Natural killer cell treated with Interleukin-12 subunit alpha and Interleukin-12 subunit beta and Interleukin-15 and Interleukin-18, amount 100 ng/mL, for 72 hours (primary cell): Measurements from ENCODE around the gene CDYL. TPM values are rescaled to one million over a fixed set of nuclear protein-coding genes. Genes with fewer than 3 reads are reported as not detected.
A peak's percentile ranks its signal among the peaks of the same experiment; 100 is the strongest.

ENCODE experiments used
- ATAC-seq, 2 donors: fragments of 150-1000 bp; cut with Tn5 transposase in 1 of 2; sonication (Bioruptor Pico), chemical (Tn5 transposase) in 1 of 2; 2 replicates each; pipeline ENCODE4 v1.10.0; 2021
- DNase-seq: peaks from one replicate; pipeline ENCODE4 v3.0.0; 2022; ENCODE audit warnings: low spot score
- H3K27ac Mint-ChIP-seq, 2 donors: 1 replicate in 1 of 2; 2 replicates in 1 of 2; pipeline ENCODE4 v1.8.0; 2022; ENCODE audit warnings: mixed read lengths in 2 of 2, mild to moderate bottlenecking in 1 of 2, moderate library complexity in 1 of 2
- H3K27me3 Mint-ChIP-seq, 2 donors: 1 replicate in 1 of 2; 2 replicates in 1 of 2; pipeline ENCODE4 v1.8.0; 2022; ENCODE audit warnings: mixed read lengths in 2 of 2
- H3K36me3 Mint-ChIP-seq: one replicate; pipeline ENCODE4 v1.8.0; 2022; ENCODE audit warnings: mixed read lengths
- H3K4me1 Mint-ChIP-seq, 2 donors: 1 replicate in 1 of 2; 2 replicates in 1 of 2; pipeline ENCODE4 v1.8.0; 2022; ENCODE audit warnings: low read depth in 2 of 2, mixed read lengths in 2 of 2, mild to moderate bottlenecking in 1 of 2
- H3K4me3 Mint-ChIP-seq: one replicate; pipeline ENCODE4 v1.8.0; 2022; ENCODE audit warnings: mixed read lengths
- H3K9me3 Mint-ChIP-seq: 2 replicates; pipeline ENCODE4 v1.8.0; 2022; ENCODE audit warnings: mixed read lengths
- total RNA-seq, 2 donors: library from RNA; stranded (reverse); gene quantifications; one replicate each; pipeline ENCODE4 v1.2.3, GENCODE V29; 2022

CDYL gene
- total RNA-seq, 2 donors from 2014 or later, result 52.5 to 58.7 TPM

GRCh38 chr6:4929097-4929718, 153.0 kb downstream of the CDYL start:
- no peaks in the 10 kb centered on the region for H3K27me3 Mint-ChIP-seq
- H3K4me1 Mint-ChIP-seq, result peaks cover 58 to 61% of the 10 kb centered on the region in 2 donors
- H3K9me3 Mint-ChIP-seq, result no peaks in the 10 kb centered on the region
- no peak overlapping the region for H3K27ac Mint-ChIP-seq
- no peak for DNase-seq
- H3K36me3 Mint-ChIP-seq, result no peaks in the 10 kb centered on the region
- no peak overlapping the region for H3K4me3 Mint-ChIP-seq
- ATAC-seq, result no peak

DNA sequence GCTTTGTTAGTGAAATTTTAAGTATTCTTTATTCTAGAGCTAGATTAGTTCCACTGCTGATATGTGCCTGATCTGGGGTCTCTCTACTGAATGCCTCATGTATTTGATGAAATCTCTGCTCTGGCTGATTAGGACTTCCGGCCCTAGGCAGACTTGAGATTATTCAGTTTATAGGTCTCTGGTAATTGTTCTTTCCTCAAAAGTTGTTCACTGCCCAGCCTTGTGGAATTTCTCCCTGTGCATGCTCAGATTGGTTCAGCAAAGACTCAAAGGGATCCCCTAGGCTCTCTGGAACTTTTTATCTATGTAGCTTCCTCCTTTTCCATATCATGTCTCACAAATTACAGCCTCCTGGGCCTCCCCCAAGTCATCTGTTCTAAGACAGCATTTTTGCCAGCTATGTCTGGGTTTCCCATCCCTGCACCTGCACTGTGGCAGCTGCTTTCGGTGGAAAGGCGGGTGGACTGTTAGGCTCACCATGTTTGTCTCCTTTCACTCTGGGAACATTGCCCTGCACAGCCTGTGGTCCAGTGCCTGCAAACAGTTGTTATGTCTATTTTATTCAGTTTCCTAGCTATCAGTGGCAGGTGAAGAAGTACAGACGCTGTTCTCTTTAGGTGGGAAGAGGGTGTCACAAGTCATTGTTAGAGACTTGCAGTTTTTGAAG, 154.0 kb downstream of the CDYL start:
- ATAC-seq, result no peak
- no peaks in the 10 kb centered on the region for H3K9me3 Mint-ChIP-seq
- H3K27ac Mint-ChIP-seq, result no peak overlapping the region
- H3K27me3 Mint-ChIP-seq, result no peaks in the 10 kb centered on the region
- no peak for DNase-seq
- H3K4me3 Mint-ChIP-seq, result no peak overlapping the region
- H3K4me1 Mint-ChIP-seq, result peaks cover 55 to 61% of the 10 kb centered on the region in 2 donors
- no peaks in the 10 kb centered on the region for H3K36me3 Mint-ChIP-seq

- peak overlapping the region in 1 of 2 donors; percentile 69 for H3K27ac Mint-ChIP-seq
- H3K27me3 Mint-ChIP-seq, result no peaks in the 10 kb centered on the region
Observed at GRCh38 chr6:4931530-4932227, 155.5 kb downstream of the CDYL start.

GRCh38 chr6:4932228-4932903, 156.2 kb downstream of the CDYL start:
- ATAC-seq (no peak), DNase-seq (no peak)
- H3K36me3 Mint-ChIP-seq, result no peaks in the 10 kb centered on the region
- H3K9me3 Mint-ChIP-seq, result no peaks in the 10 kb centered on the region
- peak overlapping the region in 1 of 2 donors; percentile 24 for H3K27ac Mint-ChIP-seq
- peaks cover 64 to 76% of the 10 kb centered on the region in 2 donors for H3K4me1 Mint-ChIP-seq
- no peak overlapping the region for H3K4me3 Mint-ChIP-seq
- H3K27me3 Mint-ChIP-seq, result no peaks in the 10 kb centered on the region

More at GRCh38 chr6:4931530-4932227, 155.5 kb downstream of the CDYL start:
- Mint-ChIP-seq H3K9me3 (no peaks in the 10 kb centered on the region), H3K4me3 (no peak overlapping the region), H3K4me1 (peaks cover 64 to 75% of the 10 kb centered on the region in 2 donors), H3K36me3 (no peaks in the 10 kb centered on the region)
- no peak for DNase-seq
- no peak for ATAC-seq

GRCh38 chr6:4935486-4935885, 159.3 kb downstream of the CDYL start:
- Mint-ChIP-seq H3K27me3 (no peaks in the 10 kb centered on the region), H3K4me1 (peaks cover 40 to 60% of the 10 kb centered on the region in 2 donors), H3K27ac (peak overlapping the region in 1 of 2 donors; percentile 15), H3K36me3 (no peaks in the 10 kb centered on the region), H3K4me3 (peak overlapping the region; percentile 53), H3K9me3 (no peaks in the 10 kb centered on the region)
- peak; percentile 88 to 94 for ATAC-seq
- peak; percentile 74 for DNase-seq

DNA sequence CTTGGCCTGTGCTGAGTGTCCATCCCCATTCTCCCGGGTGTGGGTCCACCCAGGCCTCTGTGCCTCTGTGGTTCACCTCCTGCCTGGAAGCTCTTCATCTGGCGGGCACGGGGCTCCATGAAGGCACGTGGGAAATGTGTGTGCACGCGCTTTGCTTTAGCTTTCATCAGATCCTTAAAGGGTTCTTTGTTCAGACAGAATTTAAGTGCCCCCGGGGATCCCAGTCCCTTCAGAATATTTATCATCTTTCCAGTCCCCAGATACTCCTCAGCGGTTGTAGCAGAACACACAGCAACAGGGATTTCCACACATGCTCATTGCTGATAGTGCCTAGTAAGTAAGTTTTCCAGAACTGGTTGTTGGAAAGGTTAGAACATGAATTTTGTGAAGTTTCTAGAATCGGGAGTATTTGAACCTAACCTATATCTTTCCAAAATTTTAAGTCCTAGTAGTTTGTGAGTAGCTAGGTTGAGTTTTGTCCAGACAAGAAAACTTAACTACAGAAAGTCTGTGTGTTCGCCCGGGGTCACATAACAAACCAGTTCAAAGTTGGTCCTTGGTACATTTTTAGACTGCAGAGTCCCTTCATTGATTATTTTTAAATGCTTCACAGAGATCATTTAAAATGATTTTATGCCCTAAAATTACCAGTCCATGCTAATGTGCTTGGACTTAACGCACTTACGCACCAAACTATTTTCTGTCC, 159.9 kb downstream of the CDYL start:
- Mint-ChIP-seq H3K4me1 (peaks cover 38 to 62% of the 10 kb centered on the region in 2 donors), H3K4me3 (peak overlapping the region; percentile 53)

DNA sequence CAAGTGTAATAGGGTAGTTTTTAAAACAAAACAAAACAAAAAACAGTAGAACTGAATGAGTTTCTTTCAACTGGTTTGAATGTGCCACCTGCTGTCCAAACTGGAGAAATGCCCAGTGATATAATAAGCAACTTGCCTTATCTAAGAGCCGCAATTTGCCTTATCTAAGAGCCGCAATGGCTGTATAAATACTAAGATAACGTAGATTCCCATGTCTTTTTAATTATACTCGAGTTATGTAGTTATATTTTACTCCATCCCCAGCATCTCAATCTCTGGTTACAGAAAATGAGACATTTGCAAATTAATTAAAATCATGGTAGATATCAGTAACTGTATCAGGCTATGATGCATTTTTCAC, 160.5 kb downstream of the CDYL start:
- DNase-seq, result no peak
- no peaks in the 10 kb centered on the region for H3K36me3 Mint-ChIP-seq
- peaks cover 34 to 62% of the 10 kb centered on the region in 2 donors for H3K4me1 Mint-ChIP-seq
- ATAC-seq, result no peak
- H3K27ac Mint-ChIP-seq, result peak overlapping the region in 1 of 2 donors; percentile 40
- H3K9me3 Mint-ChIP-seq, result no peaks in the 10 kb centered on the region
- no peaks in the 10 kb centered on the region for H3K27me3 Mint-ChIP-seq
- H3K4me3 Mint-ChIP-seq, result peak overlapping the region; percentile 37

More for the DNA sequence above, 159.9 kb downstream of the CDYL start:
- DNase-seq (no peak), ATAC-seq (no peak)
- Mint-ChIP-seq H3K9me3 (no peaks in the 10 kb centered on the region), H3K27ac (peak overlapping the region in 1 of 2 donors; percentile 40), H3K36me3 (no peaks in the 10 kb centered on the region), H3K27me3 (no peaks in the 10 kb centered on the region)

GRCh38 chr6:4937414-4937813, 161.2 kb downstream of the CDYL start:
- no peak for ATAC-seq
- no peaks in the 10 kb centered on the region for H3K36me3 Mint-ChIP-seq
- no peak overlapping the region for H3K27ac Mint-ChIP-seq

DNA sequence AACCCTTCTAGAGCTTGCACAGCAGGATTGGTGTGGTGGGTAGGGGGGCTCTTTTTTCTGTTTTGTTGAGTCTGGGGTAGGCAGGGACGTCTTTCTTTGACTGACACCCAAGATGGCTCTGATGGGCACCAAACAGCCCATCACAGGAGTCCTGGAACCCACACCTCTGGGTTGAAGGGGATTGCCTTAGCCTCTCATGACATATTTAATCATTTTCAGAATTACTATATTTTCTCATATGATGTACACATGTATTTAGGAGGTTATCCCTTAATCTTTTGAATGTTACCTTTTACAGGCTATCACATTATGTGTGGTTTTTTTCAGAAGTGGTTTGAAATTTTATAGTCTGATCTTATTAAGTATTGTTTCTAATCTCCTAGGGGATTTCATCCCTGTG, 163.0 kb downstream of the CDYL start:
- ATAC-seq, result no peak
- Mint-ChIP-seq H3K9me3 (no peaks in the 10 kb centered on the region), H3K36me3 (peaks cover 5% of the 10 kb centered on the region), H3K27me3 (no peaks in the 10 kb centered on the region), H3K4me1 (peaks cover 48 to 73% of the 10 kb centered on the region in 2 donors), H3K4me3 (no peak overlapping the region), H3K27ac (no peak overlapping the region)
- DNase-seq, result no peak

More at GRCh38 chr6:4937414-4937813, 161.2 kb downstream of the CDYL start:
- no peaks in the 10 kb centered on the region for H3K9me3 Mint-ChIP-seq
- no peak overlapping the region for H3K4me3 Mint-ChIP-seq
- peaks cover 41 to 69% of the 10 kb centered on the region in 2 donors for H3K4me1 Mint-ChIP-seq
- DNase-seq, result no peak
- H3K27me3 Mint-ChIP-seq, result no peaks in the 10 kb centered on the region

DNA sequence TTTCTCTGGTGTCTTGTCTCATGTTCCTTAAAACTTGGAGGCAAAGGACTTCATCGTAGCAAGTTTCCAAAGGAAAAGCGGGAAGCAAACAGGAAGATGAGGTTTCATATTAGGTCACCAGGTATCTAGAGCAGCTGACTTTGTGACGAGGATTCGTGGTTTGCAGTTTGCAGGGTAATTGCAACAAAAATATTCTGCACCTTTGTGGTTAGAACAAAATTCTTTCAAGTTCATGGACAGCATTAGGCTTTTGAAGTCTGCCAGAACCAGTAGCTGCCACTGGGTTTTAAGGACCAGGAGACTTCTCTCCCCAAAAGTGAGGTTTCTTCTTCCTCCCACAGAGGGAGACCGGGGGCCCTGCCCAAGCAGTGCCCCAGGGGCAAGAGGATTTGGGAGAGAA, 164.2 kb downstream of the CDYL start:
- ATAC-seq (no peak), DNase-seq (no peak)
- no peaks in the 10 kb centered on the region for H3K9me3 Mint-ChIP-seq
- H3K27ac Mint-ChIP-seq, result no peak overlapping the region
- H3K4me3 Mint-ChIP-seq, result no peak overlapping the region
- peaks cover 44 to 62% of the 10 kb centered on the region in 2 donors for H3K4me1 Mint-ChIP-seq
- peaks cover 6% of the 10 kb centered on the region for H3K36me3 Mint-ChIP-seq
- H3K27me3 Mint-ChIP-seq, result no peaks in the 10 kb centered on the region

- Mint-ChIP-seq H3K27me3 (no peaks in the 10 kb centered on the region), H3K27ac (peak overlapping the region; percentile 65 to 90), H3K36me3 (peaks cover 6% of the 10 kb centered on the region), H3K4me1 (peaks cover 32 to 49% of the 10 kb centered on the region in 2 donors), H3K9me3 (no peaks in the 10 kb centered on the region), H3K4me3 (peak overlapping the region; percentile 64)
- ATAC-seq (peak; percentile 97 to 98), DNase-seq (peak; percentile 86)
Observed at GRCh38 chr6:4941782-4942672, 165.8 kb downstream of the CDYL start.

- peak overlapping the region; percentile 64 for H3K4me3 Mint-ChIP-seq
- DNase-seq, result no peak
- no peaks in the 10 kb centered on the region for H3K27me3 Mint-ChIP-seq
- peaks cover 32 to 49% of the 10 kb centered on the region in 2 donors for H3K4me1 Mint-ChIP-seq
- peak; percentile 55 to 56 for ATAC-seq
- peaks cover 6% of the 10 kb centered on the region for H3K36me3 Mint-ChIP-seq
- H3K9me3 Mint-ChIP-seq, result no peaks in the 10 kb centered on the region
- H3K27ac Mint-ChIP-seq, result peak overlapping the region; percentile 65 to 90
Observed at GRCh38 chr6:4942673-4943009, 166.4 kb downstream of the CDYL start.
